Measurements from ENCODE around the gene NAALADL2. TPM values are rescaled to one million over a fixed set of nuclear protein-coding genes. Genes with fewer than 3 reads are reported as not detected.

NAALADL2 gene
- polyA plus RNA-seq, 1 donor from 2014 or later = 1.6 TPM

- no peaks in the 10 kb centered on the region for H3K36me3 ChIP-seq (ENCODE audit: insufficient read depth, low read length)
- H2AFZ ChIP-seq (ENCODE audit: low read depth, low read length) = no peak overlapping the region
- no peak overlapping the region for H3K4me2 ChIP-seq (ENCODE audit: low read length)
- H3F3A ChIP-seq (ENCODE audit: insufficient read depth, low read length, poor library complexity, severe bottlenecking) = no peaks in the 10 kb centered on the region
- no peaks in the 10 kb centered on the region for H3K9me3 ChIP-seq (ENCODE audit: low read length)
- TF ChIP-seq EZH2 (IDR thresholded peaks at IDR 0.05; ENCODE audit: borderline replicate concordance, insufficient read depth, low read length, poor library complexity, severe bottlenecking) (no peak), RAD21 (conservative IDR thresholded peaks at IDR 0.05) (no peak), POLR2AphosphoS5 (IDR thresholded peaks at IDR 0.05) (no peak), EP300 (conservative IDR thresholded peaks at IDR 0.05; ENCODE audit: poor library complexity, severe bottlenecking) (no peak), TAF1 (IDR thresholded peaks at IDR 0.05; ENCODE audit: low read depth) (no peak), SMC3 (conservative IDR thresholded peaks at IDR 0.05; ENCODE audit: poor library complexity) (no peak), MXI1 (conservative IDR thresholded peaks at IDR 0.05; ENCODE audit: poor library complexity, severe bottlenecking) (no peak)
- TF ChIP-seq, protein P1, sequence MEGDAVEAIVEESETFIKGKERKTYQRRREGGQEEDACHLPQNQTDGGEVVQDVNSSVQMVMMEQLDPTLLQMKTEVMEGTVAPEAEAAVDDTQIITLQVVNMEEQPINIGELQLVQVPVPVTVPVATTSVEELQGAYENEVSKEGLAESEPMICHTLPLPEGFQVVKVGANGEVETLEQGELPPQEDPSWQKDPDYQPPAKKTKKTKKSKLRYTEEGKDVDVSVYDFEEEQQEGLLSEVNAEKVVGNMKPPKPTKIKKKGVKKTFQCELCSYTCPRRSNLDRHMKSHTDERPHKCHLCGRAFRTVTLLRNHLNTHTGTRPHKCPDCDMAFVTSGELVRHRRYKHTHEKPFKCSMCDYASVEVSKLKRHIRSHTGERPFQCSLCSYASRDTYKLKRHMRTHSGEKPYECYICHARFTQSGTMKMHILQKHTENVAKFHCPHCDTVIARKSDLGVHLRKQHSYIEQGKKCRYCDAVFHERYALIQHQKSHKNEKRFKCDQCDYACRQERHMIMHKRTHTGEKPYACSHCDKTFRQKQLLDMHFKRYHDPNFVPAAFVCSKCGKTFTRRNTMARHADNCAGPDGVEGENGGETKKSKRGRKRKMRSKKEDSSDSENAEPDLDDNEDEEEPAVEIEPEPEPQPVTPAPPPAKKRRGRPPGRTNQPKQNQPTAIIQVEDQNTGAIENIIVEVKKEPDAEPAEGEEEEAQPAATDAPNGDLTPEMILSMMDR (IDR thresholded peaks at IDR 0.05; ENCODE audit: poor library complexity, severe bottlenecking) = no peak
- TF ChIP-seq, protein P2, sequence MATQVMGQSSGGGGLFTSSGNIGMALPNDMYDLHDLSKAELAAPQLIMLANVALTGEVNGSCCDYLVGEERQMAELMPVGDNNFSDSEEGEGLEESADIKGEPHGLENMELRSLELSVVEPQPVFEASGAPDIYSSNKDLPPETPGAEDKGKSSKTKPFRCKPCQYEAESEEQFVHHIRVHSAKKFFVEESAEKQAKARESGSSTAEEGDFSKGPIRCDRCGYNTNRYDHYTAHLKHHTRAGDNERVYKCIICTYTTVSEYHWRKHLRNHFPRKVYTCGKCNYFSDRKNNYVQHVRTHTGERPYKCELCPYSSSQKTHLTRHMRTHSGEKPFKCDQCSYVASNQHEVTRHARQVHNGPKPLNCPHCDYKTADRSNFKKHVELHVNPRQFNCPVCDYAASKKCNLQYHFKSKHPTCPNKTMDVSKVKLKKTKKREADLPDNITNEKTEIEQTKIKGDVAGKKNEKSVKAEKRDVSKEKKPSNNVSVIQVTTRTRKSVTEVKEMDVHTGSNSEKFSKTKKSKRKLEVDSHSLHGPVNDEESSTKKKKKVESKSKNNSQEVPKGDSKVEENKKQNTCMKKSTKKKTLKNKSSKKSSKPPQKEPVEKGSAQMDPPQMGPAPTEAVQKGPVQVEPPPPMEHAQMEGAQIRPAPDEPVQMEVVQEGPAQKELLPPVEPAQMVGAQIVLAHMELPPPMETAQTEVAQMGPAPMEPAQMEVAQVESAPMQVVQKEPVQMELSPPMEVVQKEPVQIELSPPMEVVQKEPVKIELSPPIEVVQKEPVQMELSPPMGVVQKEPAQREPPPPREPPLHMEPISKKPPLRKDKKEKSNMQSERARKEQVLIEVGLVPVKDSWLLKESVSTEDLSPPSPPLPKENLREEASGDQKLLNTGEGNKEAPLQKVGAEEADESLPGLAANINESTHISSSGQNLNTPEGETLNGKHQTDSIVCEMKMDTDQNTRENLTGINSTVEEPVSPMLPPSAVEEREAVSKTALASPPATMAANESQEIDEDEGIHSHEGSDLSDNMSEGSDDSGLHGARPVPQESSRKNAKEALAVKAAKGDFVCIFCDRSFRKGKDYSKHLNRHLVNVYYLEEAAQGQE (IDR thresholded peaks at IDR 0.05; ENCODE audit: borderline replicate concordance) = no peak
- H3K27ac ChIP-seq (ENCODE audit: low read length) = no peak overlapping the region
- no peak overlapping the region for H3K9ac ChIP-seq (ENCODE audit: low read length)
- H4K20me1 ChIP-seq (ENCODE audit: insufficient read depth) = no peaks in the 10 kb centered on the region
- H3K79me2 ChIP-seq (replicated peaks; ENCODE audit: insufficient read depth, low read length) = no peaks in the 10 kb centered on the region
- no peaks in the 10 kb centered on the region for H3K9me2 ChIP-seq (ENCODE audit: insufficient read depth, low read length)
- H3K4me3 ChIP-seq (ENCODE audit: low read length) = no peak overlapping the region
- H3K27me3 ChIP-seq (ENCODE audit: insufficient read depth, low read depth, low read length) = no peaks in the 10 kb centered on the region
Observed at GRCh38 chr3:174940151-174940550, 81.0 kb downstream of the NAALADL2 start.

- Histone ChIP-seq H3K27ac (ENCODE audit: low read length) (no peak overlapping the region), H3K4me3 (ENCODE audit: low read length) (no peak overlapping the region), H3K9ac (ENCODE audit: low read length) (no peak overlapping the region), H4K20me1 (ENCODE audit: insufficient read depth) (no peaks in the 10 kb centered on the region), H3K9me3 (ENCODE audit: low read length) (no peaks in the 10 kb centered on the region), H3K79me2 (replicated peaks; ENCODE audit: insufficient read depth, low read length) (no peaks in the 10 kb centered on the region), H3K4me2 (ENCODE audit: low read length) (no peak overlapping the region), H3F3A (ENCODE audit: insufficient read depth, low read length, poor library complexity, severe bottlenecking) (no peaks in the 10 kb centered on the region), H3K36me3 (ENCODE audit: insufficient read depth, low read length) (no peaks in the 10 kb centered on the region), H2AFZ (ENCODE audit: low read depth, low read length) (no peak overlapping the region), H3K27me3 (ENCODE audit: insufficient read depth, low read depth, low read length) (no peaks in the 10 kb centered on the region), H3K9me2 (ENCODE audit: insufficient read depth, low read length) (no peaks in the 10 kb centered on the region)
- TF ChIP-seq SMC3 (conservative IDR thresholded peaks at IDR 0.05; ENCODE audit: poor library complexity) (no peak), EP300 (conservative IDR thresholded peaks at IDR 0.05; ENCODE audit: poor library complexity, severe bottlenecking) (no peak), EZH2 (IDR thresholded peaks at IDR 0.05; ENCODE audit: borderline replicate concordance, insufficient read depth, low read length, poor library complexity, severe bottlenecking) (no peak), TAF1 (IDR thresholded peaks at IDR 0.05; ENCODE audit: low read depth) (no peak), MXI1 (conservative IDR thresholded peaks at IDR 0.05; ENCODE audit: poor library complexity, severe bottlenecking) (no peak), POLR2AphosphoS5 (IDR thresholded peaks at IDR 0.05) (no peak), RAD21 (conservative IDR thresholded peaks at IDR 0.05) (no peak)
- TF ChIP-seq, protein P2 (IDR thresholded peaks at IDR 0.05; ENCODE audit: borderline replicate concordance) = no peak
- TF ChIP-seq, protein P1 (IDR thresholded peaks at IDR 0.05; ENCODE audit: poor library complexity, severe bottlenecking) = no peak
Observed at GRCh38 chr3:174945276-174945675, 86.1 kb downstream of the NAALADL2 start.
